Posterior vena cava (tissue), 2 donors: ENCODE results near the gene PITX3. TPM values are rescaled to one million over a fixed set of nuclear protein-coding genes. Genes with fewer than 3 reads are reported as not detected.
"Not testable (repeated sequence)": the region's sequence is repeated elsewhere in the genome, so short reads cannot be mapped to it uniquely, and the experiment has no call there.

ENCODE experiments used
- DNase-seq: peaks from one replicate; pipeline ENCODE4 v3.0.0-alpha.2; 2020; ENCODE audit warnings: low spot score
- intact Hi-C, 2 donors: fragments of 100-400 bp; cut with DNase I; formaldehyde crosslinking; loops; one replicate each; pipeline versions ENCODE4 v1.14.1 to v1.14.2; 2022 to 2023
- total RNA-seq, 2 donors: library from RNA; stranded (reverse); fragmentation: NEBNext Ultra II Directional; extraction: Animal tissue kit (Norgen Biotek cat#: 25700); gene quantifications; one replicate each; pipeline ENCODE4 v1.2.1, GENCODE V29; 2021
- donor health status: DM: yes; HTN: yes; CAD: no.
- donor health status: DM: yes; HTN: yes; CAD: no.

PITX3 gene
- total RNA-seq, 2 donors from 2014 or later: not detected

GRCh38 chr10:102195296-102195870 lies 45.9 kb downstream of the PITX3 start:
- intact Hi-C loops: no loop called here
- DNase-seq: no peak

- intact Hi-C loops: no loop called here
These were observed 49.4 kb downstream of the PITX3 start for GRCh38 chr10:102191956-102192355.

GRCh38 chr10:102188941-102189898 lies 52.1 kb downstream of the PITX3 start:
- intact Hi-C loops: loop anchor here in 1 of 2 donors (5.0 kb wide), 1 partner anchor 288 kb away; no protein-coding TSS in a partner anchor
- not testable (repeated sequence) for DNase-seq

More at GRCh38 chr10:102191956-102192355, 49.4 kb downstream of the PITX3 start:
- no peak for DNase-seq

- intact Hi-C loops: loop anchor here in 1 of 2 donors (5.0 kb wide), 1 partner anchor 289 kb away; no protein-coding TSS in a partner anchor
These were observed 52.9 kb downstream of the PITX3 start for GRCh38 chr10:102188298-102188940.

GRCh38 chr10:102185811-102186527 lies 55.3 kb downstream of the PITX3 start:
- no peak for DNase-seq
- intact Hi-C loops: loop anchor here in 1 of 2 donors (5.0 kb wide), 1 partner anchor 291 kb away; no protein-coding TSS in a partner anchor

More at GRCh38 chr10:102188298-102188940, 52.9 kb downstream of the PITX3 start:
- DNase-seq: no peak

- intact Hi-C loops: loop anchor here in 1 of 2 donors (5.0 kb wide), 1 partner anchor 292 kb away; no protein-coding TSS in a partner anchor
These were observed 56.0 kb downstream of the PITX3 start for GRCh38 chr10:102185272-102185671.

GRCh38 chr10:102184606-102185005 lies 56.7 kb downstream of the PITX3 start:
- intact Hi-C loops: loop anchor here in 1 of 2 donors (5.0 kb wide), 1 partner anchor 293 kb away; no protein-coding TSS in a partner anchor
- no peak for DNase-seq

More at GRCh38 chr10:102185272-102185671, 56.0 kb downstream of the PITX3 start:
- no peak for DNase-seq

Other genes starting within 250 kb of the PITX3 start
- gene ARMH3, start 185.3 kb downstream of the PITX3 start, total RNA-seq: 10 to 100 TPM; 19.6 to 22.3 TPM
- 10 to 100 TPM; 11.6 to 13.7 TPM for gene HPS6, start 176.2 kb downstream of the PITX3 start, total RNA-seq
- gene LDB1, start 121.1 kb downstream of the PITX3 start, total RNA-seq: 10 to 100 TPM; 28.9 to 32.7 TPM
- gene PPRC1, start 108.5 kb downstream of the PITX3 start, total RNA-seq: 10 to 100 TPM; 21.7 to 32.8 TPM
- gene NOLC1, start 89.1 kb downstream of the PITX3 start, total RNA-seq: 10 to 100 TPM; 32.6 to 38.6 TPM
- under 1 TPM in 1 of 2 donors, not detected in 1; 0.29 TPM for gene ELOVL3, start 15.2 kb downstream of the PITX3 start, total RNA-seq
- 10 to 100 TPM; 32.6 to 34.7 TPM for gene GBF1, start 4.0 kb upstream of the PITX3 start, total RNA-seq
- 10 to 100 TPM; 21.5 to 44.7 TPM for gene NFKB2, start 154.2 kb upstream of the PITX3 start, total RNA-seq
- gene PSD, start 177.3 kb upstream of the PITX3 start, total RNA-seq: under 1 TPM; 0.24 to 0.83 TPM
- gene FBXL15, start 179.3 kb upstream of the PITX3 start, total RNA-seq: 10 to 100 TPM; 10.8 to 12.4 TPM
- gene CUEDC2, start 191.1 kb upstream of the PITX3 start, total RNA-seq: 10 to 100 TPM; 35.7 to 40.9 TPM
- not detected for gene C10orf95, start 210.0 kb upstream of the PITX3 start, total RNA-seq